Mesenchymal stem cell (in vitro differentiated cells and primary cell): ENCODE measurements around the gene TNS2.
A peak's percentile ranks its signal among the peaks of the same experiment; 100 is the strongest.

Experiments used
- DNase-seq: peaks from one replicate; pipeline ENCODE4 v3.0.0-alpha.2; 2013
- H2AFZ ChIP-seq: one replicate; pipeline ENCODE4 v1.6.1; 2013; ENCODE audit warnings: low read depth, mild to moderate bottlenecking, control low read depth, inconsistent platforms, low read length, moderate library complexity
- H2AK5ac ChIP-seq: 2 replicates; pipeline ENCODE4 v1.6.1; 2013; ENCODE audit warnings: low read length, moderate library complexity, mild to moderate bottlenecking, inconsistent platforms; ENCODE audit not compliant: severe bottlenecking
- H2BK120ac ChIP-seq: one replicate; pipeline ENCODE4 v1.6.1; 2013; ENCODE audit warnings: low read depth, mild to moderate bottlenecking, inconsistent platforms, low read length, moderate library complexity
- H2BK12ac ChIP-seq, 2 experiments: one replicate each; pipeline ENCODE4 v1.6.1; 2013; ENCODE audit warnings: inconsistent platforms in 2 of 2, low read length in 2 of 2, mild to moderate bottlenecking in 2 of 2, moderate library complexity in 2 of 2, control low read depth in 1 of 2
- H2BK15ac ChIP-seq: one replicate; pipeline ENCODE4 v1.6.1; 2013; ENCODE audit warnings: mild to moderate bottlenecking, low read depth, inconsistent platforms; ENCODE audit not compliant: poor library complexity, severe bottlenecking
- H2BK5ac ChIP-seq: 2 replicates; pipeline ENCODE4 v1.6.1; 2013; ENCODE audit warnings: low read depth, mild to moderate bottlenecking, low read length, control low read depth, inconsistent platforms; ENCODE audit not compliant: poor library complexity, severe bottlenecking
- H3K14ac ChIP-seq, 2 experiments: one replicate each; pipeline ENCODE4 v1.6.1; 2013; ENCODE audit warnings: inconsistent platforms in 2 of 2, low read length in 2 of 2, control low read depth in 1 of 2, mild to moderate bottlenecking in 1 of 2, moderate library complexity in 1 of 2
- H3K18ac ChIP-seq, 2 experiments: one replicate each; pipeline ENCODE4 v1.6.1; 2013; ENCODE audit warnings: inconsistent platforms in 2 of 2, low read length in 2 of 2, control low read depth in 1 of 2, low read depth in 1 of 2, mild to moderate bottlenecking in 1 of 2
- H3K23ac ChIP-seq, 2 experiments: one replicate each; pipeline ENCODE4 v1.6.1; 2013; ENCODE audit warnings: inconsistent platforms in 2 of 2, low read length in 2 of 2, mild to moderate bottlenecking in 2 of 2, moderate library complexity in 2 of 2, control low read depth in 1 of 2
- H3K27ac ChIP-seq: 2 replicates; pipeline ENCODE4 v1.5.1; 2013; ENCODE audit warnings: mild to moderate bottlenecking, moderate library complexity, low read length, control low read depth, inconsistent platforms; ENCODE audit not compliant: poor library complexity, severe bottlenecking
- H3K27me3 ChIP-seq, 2 experiments: 2 replicates each; pipeline versions ENCODE4 v1.6.1 to v1.7.0; 2013; ENCODE audit warnings: low read length in 2 of 2, mild to moderate bottlenecking in 2 of 2, moderate library complexity in 2 of 2, control low read depth in 1 of 2, inconsistent platforms in 1 of 2; ENCODE audit not compliant: control insufficient read depth in 1 of 2, insufficient read depth in 1 of 2
- H3K36me3 ChIP-seq, 2 experiments: 2 replicates each; pipeline versions ENCODE4 v1.6.1 to v1.7.0; 2013; ENCODE audit warnings: low read length in 2 of 2, control low read depth in 1 of 2, inconsistent platforms in 1 of 2, low read depth in 1 of 2, mild to moderate bottlenecking in 1 of 2; ENCODE audit not compliant: insufficient read depth in 2 of 2, control insufficient read depth in 1 of 2
- H3K4ac ChIP-seq, 2 experiments: one replicate each; pipeline ENCODE4 v1.6.1; 2013; ENCODE audit warnings: inconsistent platforms in 2 of 2, low read length in 2 of 2, mild to moderate bottlenecking in 2 of 2, moderate library complexity in 2 of 2, control low read depth in 1 of 2, low read depth in 1 of 2
- H3K4me1 ChIP-seq: 2 replicates; pipeline ENCODE4 v1.6.1; 2013; ENCODE audit warnings: low read depth, low read length, control low read depth; ENCODE audit not compliant: control insufficient read depth, insufficient read depth
- H3K4me2 ChIP-seq: 2 replicates; pipeline ENCODE4 v1.6.1; 2013; ENCODE audit warnings: low read length, mild to moderate bottlenecking, inconsistent platforms; ENCODE audit not compliant: poor library complexity, severe bottlenecking
- H3K4me3 ChIP-seq, 2 experiments: 2 replicates each; pipeline versions ENCODE4 v1.5.1 to v1.7.0; 2013; ENCODE audit warnings: low read length in 2 of 2, mild to moderate bottlenecking in 2 of 2, control low read depth in 1 of 2, low read depth in 1 of 2; ENCODE audit not compliant: insufficient read depth in 1 of 2
- H3K79me1 ChIP-seq: replicated peaks from 2 replicates; pipeline ENCODE4 v1.6.1; 2013; ENCODE audit warnings: mild to moderate bottlenecking, control low read depth, low read length, inconsistent platforms; ENCODE audit not compliant: poor library complexity, severe bottlenecking
- H3K9ac ChIP-seq: 2 replicates; pipeline ENCODE4 v1.7.0; 2013; ENCODE audit warnings: mild to moderate bottlenecking, low read length, moderate library complexity
- H3K9me3 ChIP-seq: 2 replicates; pipeline ENCODE4 v1.7.0; 2013; ENCODE audit warnings: mild to moderate bottlenecking, low read length; ENCODE audit not compliant: control insufficient read depth
- H4K8ac ChIP-seq: one replicate; pipeline ENCODE4 v1.6.1; 2013; ENCODE audit warnings: inconsistent platforms, mild to moderate bottlenecking, low read length, moderate library complexity
- H4K91ac ChIP-seq: one replicate; pipeline ENCODE4 v1.6.1; 2013; ENCODE audit warnings: mild to moderate bottlenecking, low read length, inconsistent platforms
- WGBS: methylation state at CpG from one replicate; pipeline ENCODE4 v1.1.7; 2013; ENCODE audit warnings: mixed read lengths; 5-methylcytosine and 5-hydroxymethylcytosine counted together

The TNS2 gene

GRCh38 chr12:53051058-53051880, 1.4 kb downstream of the TNS2 start:
- peak overlapping the region; percentile 95 for H3K9ac ChIP-seq
- H3K27me3 ChIP-seq, result no peaks in the 10 kb centered on the region
- peak overlapping the region; percentile 75 to 100 for H3K18ac ChIP-seq
- peak overlapping the region in 1 of 2 experiments; percentile 75 for H3K23ac ChIP-seq
- H3K27ac ChIP-seq, result peak overlapping the region; percentile 94
- peak overlapping the region; percentile 39 for H2BK5ac ChIP-seq
- H3K4me1 ChIP-seq, result peaks cover 67% of the 10 kb centered on the region
- DNase-seq, result peak; percentile 96
- peak overlapping the region; percentile 77 to 88 for H2BK12ac ChIP-seq
- H3K14ac ChIP-seq, result peak overlapping the region in 1 of 2 experiments; percentile 97
- peak overlapping the region; percentile 75 for H4K8ac ChIP-seq
- peaks cover 10% of the 10 kb centered on the region for H3K79me1 ChIP-seq
- H3K4ac ChIP-seq, result peak overlapping the region; percentile 78 to 98
- 13% methylated on average over 11 of the region's 11 CpGs for WGBS
- H3K4me2 ChIP-seq, result peak overlapping the region; percentile 80
- H3K4me3 ChIP-seq, result peak overlapping the region in 1 of 2 experiments; percentile 89
- no peak overlapping the region for H2BK15ac ChIP-seq
- peaks cover 15 to 32% of the 10 kb centered on the region in 2 experiments for H3K36me3 ChIP-seq
- peak overlapping the region; percentile 92 for H2BK120ac ChIP-seq
- peak overlapping the region; percentile 93 for H4K91ac ChIP-seq
- H2AK5ac ChIP-seq, result peak overlapping the region; percentile 95
- no peaks in the 10 kb centered on the region for H3K9me3 ChIP-seq
- no peak overlapping the region for H2AFZ ChIP-seq

GRCh38 chr12:53051881-53052412, 2.1 kb downstream of the TNS2 start:
- peak overlapping the region; percentile 75 to 100 for H3K18ac ChIP-seq
- no peak overlapping the region for H2BK15ac ChIP-seq
- H2AFZ ChIP-seq, result no peak overlapping the region
- H3K23ac ChIP-seq, result peak overlapping the region in 1 of 2 experiments; percentile 75
- no peaks in the 10 kb centered on the region for H3K27me3 ChIP-seq
- DNase-seq, result no peak
- peaks cover 10% of the 10 kb centered on the region for H3K79me1 ChIP-seq
- H3K4me1 ChIP-seq, result peaks cover 62% of the 10 kb centered on the region
- 84% methylated on average over 7 of the region's 7 CpGs for WGBS
- peak overlapping the region; percentile 95 for H3K9ac ChIP-seq
- H3K14ac ChIP-seq, result peak overlapping the region in 1 of 2 experiments; percentile 97
- H2BK12ac ChIP-seq, result peak overlapping the region; percentile 61 to 88
- H3K27ac ChIP-seq, result peak overlapping the region; percentile 94
- H3K4me3 ChIP-seq, result peak overlapping the region in 1 of 2 experiments; percentile 89
- H2BK5ac ChIP-seq, result peak overlapping the region; percentile 39
- peak overlapping the region; percentile 69 to 78 for H3K4ac ChIP-seq
- H4K91ac ChIP-seq, result peak overlapping the region; percentile 81
- peak overlapping the region; percentile 33 for H3K4me2 ChIP-seq
- H2BK120ac ChIP-seq, result peak overlapping the region; percentile 40
- no peaks in the 10 kb centered on the region for H3K9me3 ChIP-seq
- peak overlapping the region; percentile 95 for H2AK5ac ChIP-seq
- H3K36me3 ChIP-seq, result peaks cover 17 to 39% of the 10 kb centered on the region in 2 experiments
- peak overlapping the region; percentile 75 for H4K8ac ChIP-seq

- H3K4me3 ChIP-seq, result peak overlapping the region in 1 of 2 experiments; percentile 89
- peak overlapping the region; percentile 83 for H4K91ac ChIP-seq
- H3K9ac ChIP-seq, result peak overlapping the region; percentile 95
- H4K8ac ChIP-seq, result peak overlapping the region; percentile 75
- H3K27ac ChIP-seq, result peak overlapping the region; percentile 94
- H2AK5ac ChIP-seq, result peak overlapping the region; percentile 95
- peaks cover 10% of the 10 kb centered on the region for H3K79me1 ChIP-seq
- peak overlapping the region; percentile 36 for H3K4me2 ChIP-seq
- DNase-seq, result peak; percentile 56
- H2BK12ac ChIP-seq, result peak overlapping the region; percentile 61 to 88
- peak overlapping the region; percentile 40 for H2BK120ac ChIP-seq
- H3K9me3 ChIP-seq, result no peaks in the 10 kb centered on the region
- peak overlapping the region; percentile 74 for H2BK15ac ChIP-seq
- peak overlapping the region in 1 of 2 experiments; percentile 97 for H3K14ac ChIP-seq
- H3K4ac ChIP-seq, result peak overlapping the region; percentile 69 to 78
- peaks cover 22 to 46% of the 10 kb centered on the region in 2 experiments for H3K36me3 ChIP-seq
- peaks cover 62% of the 10 kb centered on the region for H3K4me1 ChIP-seq
- H2AFZ ChIP-seq, result no peak overlapping the region
- peak overlapping the region in 1 of 2 experiments; percentile 75 for H3K23ac ChIP-seq
- H3K27me3 ChIP-seq, result no peaks in the 10 kb centered on the region
- no peak overlapping the region for H2BK5ac ChIP-seq
- 52% methylated on average over 8 of the region's 11 CpGs for WGBS
- peak overlapping the region; percentile 75 to 100 for H3K18ac ChIP-seq
Measured at GRCh38 chr12:53052419-53053217, 2.8 kb downstream of the TNS2 start.
